ENCODE results near the gene DDX52.
A peak's percentile ranks its signal among the peaks of the same experiment; 100 is the strongest.
"Not testable (repeated sequence)": the region's sequence is repeated elsewhere in the genome, so short reads cannot be mapped to it uniquely, and the experiment has no call there.

DDX52 gene

GRCh38 chr17:37651849-37652248, 8.6 kb upstream of the DDX52 start:
- no peak for DNase-seq (ENCODE audit: low read depth in 2 of 2)

DNA sequence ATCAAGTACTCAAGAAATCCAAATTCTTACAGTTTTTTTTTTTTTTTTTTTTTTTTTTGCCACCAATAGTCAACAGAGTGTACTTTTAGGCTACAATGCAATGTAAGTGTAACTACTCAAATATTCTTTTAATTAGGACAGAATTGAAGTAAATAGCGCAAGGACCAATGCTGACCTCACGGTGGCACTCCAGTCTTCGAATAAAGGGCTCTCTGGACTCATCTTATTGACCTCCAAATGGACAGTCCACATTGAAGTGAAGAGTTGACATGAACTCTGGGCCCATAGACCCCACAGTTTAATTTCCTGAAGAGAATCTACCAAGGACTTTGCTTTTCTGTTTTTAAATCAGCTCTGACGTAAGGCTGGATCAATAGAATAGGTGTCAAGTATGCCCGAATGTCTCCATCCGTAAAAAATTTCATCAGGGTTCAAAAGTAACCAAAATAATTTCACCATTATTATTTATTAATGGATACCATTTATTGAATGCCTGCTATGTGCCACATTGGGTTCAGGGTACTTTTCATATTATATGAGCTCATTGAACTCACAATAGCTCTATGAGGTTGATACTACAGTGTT, 7.3 kb upstream of the DDX52 start:
- no peak for DNase-seq (ENCODE audit: low read depth in 2 of 2)

- DNase-seq (ENCODE audit: low read depth in 2 of 2) = no peak
Observed at GRCh38 chr17:37648555-37648954, 5.3 kb upstream of the DDX52 start.

- no peak for DNase-seq (ENCODE audit: low read depth in 2 of 2)
Observed at GRCh38 chr17:37647856-37648255, 4.6 kb upstream of the DDX52 start.

- DNase-seq (ENCODE audit: low read depth in 2 of 2) = no peak
Observed at GRCh38 chr17:37643869-37644268, 623 bp upstream of the DDX52 start.

DNA sequence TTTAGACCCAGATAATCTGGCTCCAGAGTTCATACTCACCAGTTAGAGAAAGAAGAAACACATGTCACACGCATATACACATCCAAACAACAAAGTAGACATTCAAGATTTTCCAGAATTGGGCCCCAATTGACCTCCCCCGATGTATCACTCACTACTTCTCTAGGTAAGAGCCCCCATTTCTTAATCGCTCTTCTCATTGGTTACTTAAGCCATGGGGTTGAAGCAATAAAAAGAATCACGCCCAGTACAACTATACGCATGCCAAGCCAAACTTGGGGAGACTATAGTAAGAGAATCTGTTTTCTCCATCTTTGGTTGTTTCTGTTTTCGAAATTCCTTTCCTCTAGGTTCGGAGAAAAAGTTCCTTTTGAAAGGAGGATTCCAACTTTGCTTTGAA, 565 bp downstream of the DDX52 start:
- DNase-seq (ENCODE audit: low read depth in 2 of 2) = no peak

DNA sequence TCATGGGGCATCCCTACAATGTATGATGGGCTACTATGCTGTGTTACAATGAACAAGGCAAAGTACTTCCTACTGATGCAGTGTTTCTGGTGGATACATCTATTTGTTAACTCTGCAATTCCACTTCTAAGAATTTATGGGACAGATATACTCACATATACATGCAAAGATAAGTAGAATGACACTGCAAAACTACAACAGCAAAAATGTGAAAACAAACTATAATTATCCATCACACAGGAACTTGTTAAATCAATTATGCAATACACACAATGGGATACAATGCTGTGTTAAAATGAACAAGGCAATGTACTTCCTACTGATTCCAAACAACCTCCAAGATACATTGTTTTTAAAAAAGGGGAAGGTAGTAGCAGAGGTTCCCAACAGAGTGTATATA, 3.2 kb downstream of the DDX52 start:
- no peak for DNase-seq (ENCODE audit: low read depth in 2 of 2)

DNA sequence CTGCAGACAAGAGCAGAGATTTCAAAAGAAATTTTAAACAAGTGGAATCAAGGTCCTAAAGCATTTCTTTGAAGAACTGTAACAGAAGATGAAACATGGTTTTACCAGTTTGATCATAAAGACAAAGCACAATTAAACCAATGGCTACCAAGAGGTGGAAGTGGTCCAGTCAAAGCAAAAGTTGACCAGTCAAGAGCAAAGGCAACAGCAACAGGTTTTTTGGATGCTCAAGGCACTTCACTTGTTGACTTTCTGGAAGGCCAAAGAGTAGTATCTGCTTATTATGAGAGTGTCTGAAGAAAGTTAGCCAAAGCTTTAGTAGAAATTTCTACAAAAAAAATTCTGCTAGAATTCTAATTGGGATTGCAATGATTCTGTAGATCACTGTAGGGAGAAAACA, 5.3 kb downstream of the DDX52 start:
- no peak for DNase-seq (ENCODE audit: low read depth in 2 of 2)

DNA sequence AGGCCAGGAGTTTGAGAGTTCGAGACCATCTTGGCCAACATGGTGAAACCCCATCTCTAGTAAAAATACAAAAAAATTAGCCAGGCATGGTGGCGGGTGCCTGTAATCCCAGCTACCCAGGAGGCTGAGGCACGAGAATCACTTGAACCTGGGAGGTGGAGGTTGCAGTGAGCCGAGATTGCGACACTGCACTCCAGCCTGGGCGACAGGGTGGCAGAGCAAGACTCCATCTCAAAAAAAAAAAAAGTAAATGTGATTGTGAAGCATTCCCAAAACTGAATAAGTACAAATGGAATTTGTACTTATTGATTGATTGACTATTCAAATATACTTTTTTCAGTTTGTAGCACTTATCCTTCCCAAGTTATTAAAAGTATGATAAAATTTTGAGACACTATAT, 26.8 kb downstream of the DDX52 start:
- not testable (repeated sequence) for DNase-seq (ENCODE audit: low read depth in 2 of 2)

DNA sequence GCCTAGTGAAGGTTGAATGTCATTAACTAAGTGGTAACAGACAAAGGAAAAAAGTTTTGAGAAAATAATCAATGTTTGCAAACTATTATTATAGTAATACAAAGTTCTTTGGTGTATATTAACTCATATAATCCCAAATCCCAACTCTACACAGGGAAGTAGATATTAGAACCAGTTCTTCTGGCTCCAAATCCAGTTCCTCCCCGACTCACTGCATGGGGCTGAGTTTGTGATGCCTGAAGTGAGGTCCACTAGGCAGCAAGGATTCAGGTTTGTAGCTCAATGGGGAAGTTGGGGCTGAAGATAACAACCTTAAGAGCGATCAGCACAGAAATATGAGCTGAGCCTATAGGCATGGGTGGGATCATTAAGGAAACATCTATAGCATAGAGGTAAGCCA, 28.4 kb downstream of the DDX52 start:
- no peak for DNase-seq (ENCODE audit: low read depth in 2 of 2)

DNA sequence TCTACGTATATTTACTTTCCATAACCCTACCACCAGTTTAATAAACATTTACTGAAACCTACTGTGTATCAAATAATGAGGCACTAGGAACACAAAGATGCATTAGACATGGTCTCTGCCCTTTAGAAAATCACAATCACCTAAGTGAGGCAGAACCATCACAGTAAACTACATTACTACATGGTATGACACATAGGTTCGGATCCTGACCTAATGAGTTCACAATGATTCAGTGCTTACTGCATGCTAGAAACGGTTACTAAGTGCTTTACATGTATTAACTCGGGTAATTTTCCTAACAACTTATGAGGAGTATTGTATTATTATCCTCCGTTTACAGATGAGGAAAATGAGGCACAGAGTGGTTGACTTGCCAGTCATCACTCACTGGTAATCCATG, 28.9 kb downstream of the DDX52 start:
- no peak for DNase-seq (ENCODE audit: low read depth in 2 of 2)

DNA sequence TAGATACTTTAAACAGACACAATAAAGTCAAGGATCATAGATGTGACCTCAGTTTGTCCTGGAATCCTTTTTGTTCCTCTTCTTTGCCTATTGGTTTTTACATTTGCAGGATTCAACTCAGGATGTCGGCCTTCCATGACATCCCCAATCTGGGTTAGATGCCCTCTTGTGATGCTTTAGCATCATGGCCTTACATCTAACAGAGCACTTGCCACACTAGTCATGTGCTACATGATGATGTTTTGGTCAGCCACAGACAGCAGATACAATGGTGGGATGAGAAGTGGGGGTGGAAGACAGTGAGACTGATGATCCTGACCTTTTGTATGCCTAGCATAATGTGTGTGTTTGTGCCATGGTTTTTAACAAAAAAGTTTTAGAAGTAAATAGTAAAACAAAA, 32.3 kb downstream of the DDX52 start:
- DNase-seq (ENCODE audit: low read depth in 2 of 2) = no peak

DNA sequence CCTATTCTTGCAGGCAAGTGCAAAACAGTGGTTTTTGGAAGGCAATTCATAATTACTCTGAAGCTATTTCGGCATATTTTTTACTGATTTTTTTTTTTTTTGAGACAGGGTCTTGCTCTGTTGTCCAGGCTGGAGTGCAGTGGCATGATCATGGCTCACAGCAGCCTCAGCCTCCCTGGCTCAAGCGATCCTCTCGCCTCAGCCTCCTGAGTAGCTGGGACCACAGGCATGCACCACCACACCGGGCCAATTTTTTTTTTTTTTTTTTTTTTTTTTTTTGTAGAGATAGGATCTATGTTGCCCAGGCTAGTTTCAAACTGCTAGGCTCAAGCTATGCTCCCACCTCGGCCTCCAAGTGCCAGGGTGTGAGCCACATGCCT, 33.2 kb downstream of the DDX52 start:
- DNase-seq (ENCODE audit: low read depth in 2 of 2) = not testable (repeated sequence)

DNA sequence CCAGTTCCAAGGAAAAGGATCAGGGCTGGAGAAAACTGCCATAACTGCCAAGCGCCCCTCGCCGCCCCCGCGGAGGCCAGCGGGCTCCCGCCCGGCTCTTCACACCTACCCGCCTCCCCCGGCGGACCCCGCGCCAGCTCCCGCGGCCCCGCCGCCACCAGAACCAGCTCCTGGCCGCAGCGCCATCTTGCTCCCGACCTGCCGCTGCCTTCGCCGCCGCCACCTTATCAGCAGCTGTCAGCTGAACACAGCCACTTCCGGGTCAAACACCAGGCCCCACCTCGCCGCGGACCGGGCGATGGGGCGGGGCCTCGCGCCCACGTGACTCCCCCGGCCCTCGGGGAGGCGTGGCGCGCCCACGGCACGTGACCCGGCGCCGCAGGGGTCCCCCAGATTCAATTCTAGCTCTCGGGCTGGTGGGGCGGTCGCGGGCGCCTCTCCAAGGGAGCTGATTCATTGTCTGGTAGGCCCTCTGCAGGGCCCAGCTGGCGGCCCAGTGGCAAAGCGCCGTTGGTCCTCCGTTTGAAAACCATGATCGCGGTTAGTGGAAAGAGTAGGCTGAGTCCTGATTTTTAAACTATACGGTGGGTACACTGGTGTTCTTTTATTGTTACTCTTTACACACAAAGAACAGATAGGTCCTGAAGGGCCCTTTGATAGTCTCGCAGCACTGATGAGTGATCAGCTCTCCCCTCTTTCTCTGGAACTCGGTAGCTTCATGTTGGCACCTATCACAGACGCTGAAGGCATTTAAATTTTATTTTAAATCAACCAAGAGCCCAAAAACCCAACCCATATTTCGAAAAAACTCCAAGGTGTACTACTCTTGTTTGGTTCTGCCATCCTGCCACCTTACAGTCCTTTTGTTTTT, 33.8 kb downstream of the DDX52 start, which contains the start of gene SYNRG:
TSS of gene SYNRG (minus strand) at position 249 of the 871 bp plus-strand sequence. CDS start at position 186, 63 bp downstream.
- DNase-seq (ENCODE audit: low read depth in 2 of 2) = peak; percentile 87 to 96

GRCh38 chr17:37608351-37609169, 34.7 kb downstream of the DDX52 start:
- peak in 1 of 2 donors; percentile 9 for DNase-seq (ENCODE audit: low read depth in 2 of 2)

- no peak for DNase-seq (ENCODE audit: low read depth in 2 of 2)
Observed at GRCh38 chr17:37607637-37608331, 35.5 kb downstream of the DDX52 start.

- DNase-seq (ENCODE audit: low read depth in 2 of 2) = no peak
Observed at GRCh38 chr17:37605813-37606505, 37.3 kb downstream of the DDX52 start.

DNA sequence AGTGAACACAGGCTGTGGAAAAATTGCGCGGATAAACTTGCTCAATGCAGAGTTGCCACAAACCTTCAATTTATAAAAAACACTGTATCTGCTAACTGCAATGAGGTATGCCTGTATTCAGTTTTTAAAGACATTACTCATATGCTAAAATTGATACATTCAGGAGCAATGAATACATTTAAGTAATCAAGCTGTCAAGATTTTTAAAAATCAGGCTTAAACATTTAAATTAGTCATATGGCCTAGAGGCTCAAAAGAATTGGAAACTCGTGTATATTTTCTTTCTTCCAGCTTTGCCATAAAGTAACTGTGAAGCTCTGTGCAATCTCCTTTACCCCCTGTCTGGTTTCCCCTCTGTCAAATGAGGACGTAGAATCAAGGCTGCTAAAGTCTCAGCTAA, 38.2 kb downstream of the DDX52 start:
- no peak for DNase-seq (ENCODE audit: low read depth in 2 of 2)

DNA sequence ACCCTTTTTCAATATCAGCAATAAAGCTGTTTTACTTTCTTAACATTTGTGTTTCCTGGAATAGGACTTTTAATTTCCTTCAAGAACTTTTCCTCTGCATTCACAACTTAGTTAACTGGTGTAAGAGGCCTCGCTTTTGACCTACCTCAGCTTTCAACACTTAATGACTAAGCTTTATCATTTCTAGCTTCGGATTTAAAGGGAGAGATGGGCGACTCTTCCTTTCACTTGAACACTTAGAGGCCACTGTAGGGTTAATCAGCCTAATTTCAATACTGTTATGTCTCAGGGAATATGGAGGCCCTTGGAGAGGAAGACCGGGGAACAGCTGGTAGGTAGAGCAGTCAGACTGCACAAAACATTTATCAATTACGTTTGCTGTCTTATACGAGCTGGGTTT, 38.7 kb downstream of the DDX52 start:
- DNase-seq (ENCODE audit: low read depth in 2 of 2) = no peak

DNA sequence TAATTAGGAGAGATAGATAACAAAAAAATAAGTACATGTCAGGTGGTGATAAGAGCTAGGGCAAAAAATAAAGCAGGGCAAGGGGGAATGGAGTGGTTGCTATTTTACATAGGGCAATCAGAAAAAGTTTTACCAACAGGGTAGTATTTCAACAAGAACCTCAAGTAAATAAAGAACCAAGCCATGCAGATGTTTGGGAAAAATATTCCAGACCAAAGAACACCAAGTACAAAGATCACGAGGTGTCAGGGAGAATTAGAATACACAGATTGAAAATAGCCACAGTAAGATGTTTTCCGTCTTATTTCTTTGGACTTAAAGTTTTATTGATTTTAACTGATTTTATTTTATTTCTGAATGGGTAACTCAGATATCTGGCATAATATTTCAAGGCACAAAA, 45.1 kb downstream of the DDX52 start:
- DNase-seq (ENCODE audit: low read depth in 2 of 2) = no peak

- DNase-seq (ENCODE audit: low read depth in 2 of 2) = no peak
Observed at GRCh38 chr17:37592291-37592690, 51.0 kb downstream of the DDX52 start.

Measured in stimulated activated CD8-positive, alpha-beta memory T cell treated with anti-CD3 and anti-CD28 coated beads, Interleukin-15, amount 100 ng/mL, for 4 hours (primary cell).